Mesothelial cell of epicardium (in vitro differentiated cells): ENCODE data around the gene OR52I1. TPM values are rescaled to one million over a fixed set of nuclear protein-coding genes. Genes with fewer than 3 reads are reported as not detected.

Source experiments
- DNase-seq, 2 experiments: peaks; one replicate each; pipeline ENCODE4 v3.0.0; 2021; ENCODE audit warnings: low spot score in 2 of 2; ENCODE audit not compliant: unreplicated experiment in 2 of 2
- H3K27ac Mint-ChIP-seq: 2 replicates; pipeline ENCODE4 v1.8.0; 2021; ENCODE audit warnings: mixed read lengths
- H3K27me3 Mint-ChIP-seq: 2 replicates; pipeline ENCODE4 v1.8.0; 2021; ENCODE audit warnings: low read depth, mixed read lengths
- H3K36me3 Mint-ChIP-seq: 2 replicates; pipeline ENCODE4 v1.8.0; 2021; ENCODE audit warnings: mixed read lengths
- H3K4me1 Mint-ChIP-seq: 2 replicates; pipeline ENCODE4 v1.8.0; 2021; ENCODE audit warnings: mixed read lengths
- H3K4me3 Mint-ChIP-seq: 2 replicates; pipeline ENCODE4 v1.8.0; 2021; ENCODE audit warnings: mild to moderate bottlenecking, moderate library complexity, mixed read lengths
- H3K9me3 Mint-ChIP-seq: 2 replicates; pipeline ENCODE4 v1.8.0; 2021; ENCODE audit warnings: mixed read lengths
- total RNA-seq: library from RNA; stranded (reverse); gene quantifications from 3 replicates; pipeline ENCODE4 v1.2.1, GENCODE V29; 2021
- TF ChIP-seq, protein P1 (sequence below): fragments of 200-600 bp; sonication (generic); IDR thresholded peaks from one replicate; pipeline ENCODE4 v1.5.0; 2021; ENCODE audit warnings: antibody characterized with exemption; ENCODE audit not compliant: unreplicated experiment

Gene OR52I1
- not detected in 3 replicates for total RNA-seq

DNA sequence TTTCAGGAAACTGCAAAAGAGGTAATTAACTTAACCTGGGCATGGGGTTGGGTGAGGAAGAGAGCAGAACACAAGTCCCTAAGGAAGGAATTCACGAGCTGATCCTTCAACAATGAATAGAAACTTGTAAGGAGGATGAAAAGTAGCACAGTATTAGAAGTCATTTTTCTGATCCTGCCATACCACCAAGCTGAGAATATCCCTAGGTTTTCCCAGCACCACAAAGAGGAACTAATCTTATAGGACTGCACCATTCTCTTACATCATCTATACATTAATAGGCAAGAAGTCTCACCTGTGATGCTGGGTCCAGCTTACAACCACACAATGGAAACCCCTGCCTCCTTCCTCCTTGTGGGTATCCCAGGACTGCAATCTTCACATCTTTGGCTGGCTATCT lies at the start of gene OR52I1:
Gene OR52I1 (plus strand): TSS at position 301 of the 400 bp plus-strand sequence. CDS start 0 bp downstream, at position 301.
- H3K27me3 Mint-ChIP-seq, result peaks cover 5% of the 10 kb centered on the region
- TF ChIP-seq, protein P1, sequence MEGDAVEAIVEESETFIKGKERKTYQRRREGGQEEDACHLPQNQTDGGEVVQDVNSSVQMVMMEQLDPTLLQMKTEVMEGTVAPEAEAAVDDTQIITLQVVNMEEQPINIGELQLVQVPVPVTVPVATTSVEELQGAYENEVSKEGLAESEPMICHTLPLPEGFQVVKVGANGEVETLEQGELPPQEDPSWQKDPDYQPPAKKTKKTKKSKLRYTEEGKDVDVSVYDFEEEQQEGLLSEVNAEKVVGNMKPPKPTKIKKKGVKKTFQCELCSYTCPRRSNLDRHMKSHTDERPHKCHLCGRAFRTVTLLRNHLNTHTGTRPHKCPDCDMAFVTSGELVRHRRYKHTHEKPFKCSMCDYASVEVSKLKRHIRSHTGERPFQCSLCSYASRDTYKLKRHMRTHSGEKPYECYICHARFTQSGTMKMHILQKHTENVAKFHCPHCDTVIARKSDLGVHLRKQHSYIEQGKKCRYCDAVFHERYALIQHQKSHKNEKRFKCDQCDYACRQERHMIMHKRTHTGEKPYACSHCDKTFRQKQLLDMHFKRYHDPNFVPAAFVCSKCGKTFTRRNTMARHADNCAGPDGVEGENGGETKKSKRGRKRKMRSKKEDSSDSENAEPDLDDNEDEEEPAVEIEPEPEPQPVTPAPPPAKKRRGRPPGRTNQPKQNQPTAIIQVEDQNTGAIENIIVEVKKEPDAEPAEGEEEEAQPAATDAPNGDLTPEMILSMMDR, result no peak
- peaks cover 20% of the 10 kb centered on the region for H3K36me3 Mint-ChIP-seq
- no peak within 1 kb of the TSS for H3K4me3 Mint-ChIP-seq
- DNase-seq, result no peak
- H3K4me1 Mint-ChIP-seq, result no peaks in the 10 kb centered on the region
- H3K9me3 Mint-ChIP-seq, result no peaks in the 10 kb centered on the region
- H3K27ac Mint-ChIP-seq, result no peak within 1 kb of the TSS

GRCh38 chr11:4544891-4545290 lies 48.9 kb upstream of the OR52I1 start, which contains the start of gene OR52M1:
OR52M1 (plus strand) TSS chr11:4545191; CDS start chr11:4545191, 0 bp downstream.
- Mint-ChIP-seq H3K9me3 (peaks cover 8% of the 10 kb centered on the region), H3K4me3 (no peak within 1 kb of the TSS), H3K27me3 (peaks cover 3% of the 10 kb centered on the region), H3K4me1 (no peaks in the 10 kb centered on the region), H3K27ac (no peak within 1 kb of the TSS), H3K36me3 (no peaks in the 10 kb centered on the region)
- DNase-seq, result no peak
- TF ChIP-seq, protein P1, result no peak

- DNase-seq, result no peak
- peaks cover 1% of the 10 kb centered on the region for H3K27me3 Mint-ChIP-seq
- H3K36me3 Mint-ChIP-seq, result no peaks in the 10 kb centered on the region
- H3K27ac Mint-ChIP-seq, result no peak overlapping the region
- TF ChIP-seq, protein P1, result no peak
- H3K4me3 Mint-ChIP-seq, result no peak overlapping the region
- H3K9me3 Mint-ChIP-seq, result peaks cover 20% of the 10 kb centered on the region
- H3K4me1 Mint-ChIP-seq, result no peaks in the 10 kb centered on the region
These were observed 47.0 kb upstream of the OR52I1 start for GRCh38 chr11:4546878-4547277.

- Mint-ChIP-seq H3K27ac (no peak overlapping the region), H3K36me3 (no peaks in the 10 kb centered on the region), H3K4me1 (no peaks in the 10 kb centered on the region), H3K4me3 (no peak overlapping the region), H3K27me3 (no peaks in the 10 kb centered on the region), H3K9me3 (peaks cover 20% of the 10 kb centered on the region)
- TF ChIP-seq, protein P1, result no peak
- DNase-seq, result no peak
These were observed 46.4 kb upstream of the OR52I1 start for GRCh38 chr11:4547416-4547815.

DNA sequence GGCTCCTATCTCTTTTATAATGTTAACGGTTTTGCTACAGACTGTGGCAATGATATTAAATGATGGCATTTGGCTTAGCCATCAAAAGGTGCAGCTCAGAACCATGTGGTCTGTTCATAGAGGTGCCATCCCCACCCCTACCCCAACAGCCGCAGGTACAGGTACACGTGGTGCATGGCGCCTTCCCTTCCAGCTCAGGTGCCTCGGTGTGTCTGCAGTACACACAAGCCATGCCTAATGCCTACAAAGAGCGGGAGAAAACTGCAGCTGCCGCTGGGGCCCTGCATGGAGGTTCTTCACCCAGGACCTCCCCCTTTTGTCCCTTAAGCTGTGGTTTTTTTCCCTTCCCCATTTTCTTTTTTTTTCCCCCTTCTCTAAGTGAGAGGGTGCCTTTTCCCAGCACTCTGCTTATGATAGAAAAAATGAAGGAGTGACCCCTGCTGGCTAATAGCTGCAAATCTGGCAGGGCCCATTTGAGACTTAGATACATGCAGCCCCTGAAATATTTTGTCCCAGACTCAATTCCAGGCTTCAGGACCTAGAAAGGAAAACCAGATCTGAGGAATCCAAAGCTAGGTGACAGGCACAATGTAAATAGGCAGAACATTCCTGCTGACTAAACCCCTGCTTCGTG lies 42.4 kb upstream of the OR52I1 start:
- H3K27ac Mint-ChIP-seq, result no peak overlapping the region
- H3K4me3 Mint-ChIP-seq, result no peak overlapping the region
- no peaks in the 10 kb centered on the region for H3K4me1 Mint-ChIP-seq
- H3K9me3 Mint-ChIP-seq, result peaks cover 24% of the 10 kb centered on the region
- no peak for DNase-seq
- no peaks in the 10 kb centered on the region for H3K36me3 Mint-ChIP-seq
- H3K27me3 Mint-ChIP-seq, result no peaks in the 10 kb centered on the region
- TF ChIP-seq, protein P1, result no peak
